Measurements from ENCODE around the gene TBX3. TPM values are rescaled to one million over a fixed set of nuclear protein-coding genes. Genes with fewer than 3 reads are reported as not detected.

TBX3 gene
- total RNA-seq, 1 donor from 2014 or later, result 0.20 TPM

GRCh38 chr12:114696443-114697242, 12.7 kb upstream of the TBX3 start:
- no peak for DNase-seq (ENCODE audit: low read depth, low spot score)

- no peak for DNase-seq (ENCODE audit: low read depth, low spot score)
Measured at GRCh38 chr12:114695305-114695592, 11.3 kb upstream of the TBX3 start.

- no peak for DNase-seq (ENCODE audit: low read depth, low spot score)
Measured at GRCh38 chr12:114694436-114695304, 10.7 kb upstream of the TBX3 start.

- no peak for DNase-seq (ENCODE audit: low read depth, low spot score)
Measured at GRCh38 chr12:114693532-114693931, 9.6 kb upstream of the TBX3 start.

GRCh38 chr12:114693059-114693531, 9.1 kb upstream of the TBX3 start:
- no peak for DNase-seq (ENCODE audit: low read depth, low spot score)

- no peak for DNase-seq (ENCODE audit: low read depth, low spot score)
Measured at GRCh38 chr12:114692186-114693058, 8.4 kb upstream of the TBX3 start.

GRCh38 chr12:114691763-114692185, 7.8 kb upstream of the TBX3 start:
- no peak for DNase-seq (ENCODE audit: low read depth, low spot score)

GRCh38 chr12:114691196-114691595, 7.2 kb upstream of the TBX3 start:
- no peak for DNase-seq (ENCODE audit: low read depth, low spot score)

- DNase-seq (ENCODE audit: low read depth, low spot score), result no peak
Measured at GRCh38 chr12:114690267-114691135, 6.5 kb upstream of the TBX3 start.

GRCh38 chr12:114689075-114689994, 5.4 kb upstream of the TBX3 start:
- no peak for DNase-seq (ENCODE audit: low read depth, low spot score)

- no peak for DNase-seq (ENCODE audit: low read depth, low spot score)
Measured at GRCh38 chr12:114688256-114688845, 4.4 kb upstream of the TBX3 start.

GRCh38 chr12:114687802-114688201, 3.8 kb upstream of the TBX3 start:
- no peak for DNase-seq (ENCODE audit: low read depth, low spot score)

- DNase-seq (ENCODE audit: low read depth, low spot score), result no peak
Measured at GRCh38 chr12:114686773-114687500, 3.0 kb upstream of the TBX3 start.

GRCh38 chr12:114686426-114686772, 2.4 kb upstream of the TBX3 start:
- DNase-seq (ENCODE audit: low read depth, low spot score), result no peak

GRCh38 chr12:114685869-114686268, 1.9 kb upstream of the TBX3 start:
- no peak for DNase-seq (ENCODE audit: low read depth, low spot score)

- no peak for DNase-seq (ENCODE audit: low read depth, low spot score)
Measured at GRCh38 chr12:114685320-114685781, 1.4 kb upstream of the TBX3 start.

- no peak for DNase-seq (ENCODE audit: low read depth, low spot score)
Measured at GRCh38 chr12:114684870-114685273, 897 bp upstream of the TBX3 start.

GRCh38 chr12:114683709-114684097, 272 bp downstream of the TBX3 start:
- no peak for DNase-seq (ENCODE audit: low read depth, low spot score)
